Hepatocyte (in vitro differentiated cells): ENCODE data around the gene KAT14.
"Not testable (repeated sequence)": the region's sequence is repeated elsewhere in the genome, so short reads cannot be mapped to it uniquely, and the experiment has no call there.

Experiments
- EZH2 ChIP-seq: fragments of 200-600 bp; sonication (generic); IDR thresholded peaks from 2 replicates; pipeline ENCODE4 v1.6.1; 2016; ENCODE audit warnings: antibody characterized with exemption, mild to moderate bottlenecking, borderline replicate concordance
- EZH2phosphoT487 ChIP-seq: fragments of 200-600 bp; sonication (generic); IDR thresholded peaks from one replicate; pipeline ENCODE4 v1.6.1; 2018; ENCODE audit warnings: antibody characterized with exemption, mild to moderate bottlenecking, low read depth, moderate library complexity; ENCODE audit not compliant: unreplicated experiment, severe bottlenecking
- TF ChIP-seq, protein P1 (sequence below): fragments of 200-600 bp; sonication (generic); IDR thresholded peaks from 2 replicates; pipeline ENCODE4 v1.5.1; 2016; ENCODE audit warnings: antibody characterized with exemption, mild to moderate bottlenecking; ENCODE audit not compliant: poor library complexity

DNA sequence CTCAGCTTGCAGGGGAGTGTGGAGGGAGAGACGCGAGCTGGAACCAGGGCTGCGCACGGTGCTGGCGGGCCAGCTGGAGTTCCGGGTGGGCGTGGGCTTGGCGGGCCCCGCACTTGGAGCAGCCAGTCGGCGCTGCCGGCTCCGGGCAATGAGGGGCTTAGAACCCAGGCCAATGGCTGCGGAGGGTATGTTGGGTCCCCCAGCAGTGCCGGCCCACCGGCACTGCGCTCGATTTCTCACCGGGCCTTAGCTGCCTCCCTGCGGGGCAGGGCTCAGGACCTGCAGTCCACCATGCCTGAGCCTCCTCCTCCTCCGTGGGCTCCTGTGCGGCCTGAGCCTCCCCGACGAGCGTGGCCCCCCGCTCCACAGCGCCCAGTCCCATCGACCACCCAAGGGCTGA, 89.1 kb downstream of the KAT14 start:
- TF ChIP-seq, protein P1, sequence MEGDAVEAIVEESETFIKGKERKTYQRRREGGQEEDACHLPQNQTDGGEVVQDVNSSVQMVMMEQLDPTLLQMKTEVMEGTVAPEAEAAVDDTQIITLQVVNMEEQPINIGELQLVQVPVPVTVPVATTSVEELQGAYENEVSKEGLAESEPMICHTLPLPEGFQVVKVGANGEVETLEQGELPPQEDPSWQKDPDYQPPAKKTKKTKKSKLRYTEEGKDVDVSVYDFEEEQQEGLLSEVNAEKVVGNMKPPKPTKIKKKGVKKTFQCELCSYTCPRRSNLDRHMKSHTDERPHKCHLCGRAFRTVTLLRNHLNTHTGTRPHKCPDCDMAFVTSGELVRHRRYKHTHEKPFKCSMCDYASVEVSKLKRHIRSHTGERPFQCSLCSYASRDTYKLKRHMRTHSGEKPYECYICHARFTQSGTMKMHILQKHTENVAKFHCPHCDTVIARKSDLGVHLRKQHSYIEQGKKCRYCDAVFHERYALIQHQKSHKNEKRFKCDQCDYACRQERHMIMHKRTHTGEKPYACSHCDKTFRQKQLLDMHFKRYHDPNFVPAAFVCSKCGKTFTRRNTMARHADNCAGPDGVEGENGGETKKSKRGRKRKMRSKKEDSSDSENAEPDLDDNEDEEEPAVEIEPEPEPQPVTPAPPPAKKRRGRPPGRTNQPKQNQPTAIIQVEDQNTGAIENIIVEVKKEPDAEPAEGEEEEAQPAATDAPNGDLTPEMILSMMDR = not testable (repeated sequence)
- not testable (repeated sequence) for TF ChIP-seq EZH2, EZH2phosphoT487
